ENCODE data around the gene DNMBP. TPM values are rescaled to one million over a fixed set of nuclear protein-coding genes. Genes with fewer than 3 reads are reported as not detected.

DNMBP gene
- total and polyA plus RNA-seq, 2 of the 4 experiments (the other 2 are of a cell fraction): 10.9 to 13.6 TPM

GRCh38 chr10:99859585-99859984, 150.2 kb downstream of the DNMBP start:
- H3K27me3 ChIP-seq (ENCODE audit: control insufficient read depth, insufficient read depth, low read length): peaks cover 2% of the 10 kb centered on the region
- H3K27ac ChIP-seq (ENCODE audit: insufficient read depth, low read length): no peak overlapping the region
- dilution Hi-C loops (cut with HindIII; ENCODE audit: low sequenced_read_pairs, unreplicated experiment): no loop called here
- intact Hi-C loops (cut with micrococcal nuclease): no loop called here
- no peak overlapping the region for H4K91ac ChIP-seq (ENCODE audit: insufficient read depth, low read depth, low read length)
- ChIA-PET CTCF (interaction anchor here (0.6 to 1.9 kb wide), 6 partner anchors 10 to 258 kb away, joined by 3 to 4 read pairs (median 4); no protein-coding TSS in a partner anchor), POLR2A (ENCODE audit: unreplicated experiment) (interaction anchor here (0.6 kb wide), 1 partner anchor 1202 kb away, joined by 15 read pairs; no protein-coding TSS in a partner anchor)
- no peak overlapping the region for H3K18ac ChIP-seq (ENCODE audit: low read depth, low read length)
- H2BK5ac ChIP-seq (ENCODE audit: low read depth, low read length, poor library complexity, severe bottlenecking): no peak overlapping the region
- DNase-seq (no peak), ATAC-seq (ENCODE audit: low read depth) (no peak)
- no peak overlapping the region for H3K14ac ChIP-seq (replicated peaks; ENCODE audit: low read depth, low read length)
- H2AFZ ChIP-seq (replicated peaks; ENCODE audit: low read length, poor library complexity): no peak overlapping the region
- H2AK5ac ChIP-seq (ENCODE audit: low read depth, low read length): no peak overlapping the region
- H2BK15ac ChIP-seq (ENCODE audit: low read depth, low read length): no peak overlapping the region
- WGBS, 2 experiments (ENCODE audit: extremely low coverage in 2 of 2, insufficient read length in 1 of 2): no CpG with 5 or more reads among the region's 5 CpGs
- H3K36me3 ChIP-seq (ENCODE audit: control insufficient read depth, insufficient read depth, low read length): no peaks in the 10 kb centered on the region
- no peak overlapping the region for H4K8ac ChIP-seq (ENCODE audit: low read depth in 2 of 2, low read length in 2 of 2)
- no peak overlapping the region for H3K4ac ChIP-seq (ENCODE audit: low read depth, low read length)
- H3K56ac ChIP-seq (ENCODE audit: extremely low read depth, insufficient read depth, low read length): no peak overlapping the region
- no TSS peak for BruUV-seq (replicated peaks)
- H2AK9ac ChIP-seq (replicated peaks; ENCODE audit: low read depth, low read length, poor library complexity): no peak overlapping the region
- H3K9me1 ChIP-seq (ENCODE audit: insufficient read depth, low read length): no peaks in the 10 kb centered on the region
- H3K4me2 ChIP-seq (ENCODE audit: low read depth, low read length): no peak overlapping the region
- no peak overlapping the region for H3K4me3 ChIP-seq (ENCODE audit: insufficient read depth, low read depth, low read length)
- H3K79me1 ChIP-seq (ENCODE audit: low read depth in 1 of 2, low read length in 2 of 2): no peaks in the 10 kb centered on the region
- H3K4me1 ChIP-seq (ENCODE audit: control insufficient read depth, insufficient read depth, low read length): no peaks in the 10 kb centered on the region; the same call in 1 of the 2 replicates
- no peak overlapping the region for H4K5ac ChIP-seq (ENCODE audit: low read depth, low read length)
- no peak for TF ChIP-seq RCOR1 (IDR thresholded peaks at IDR 0.05; ENCODE audit: insufficient replicate concordance, low read length)
- no peak for TF ChIP-seq FOS (IDR thresholded peaks at IDR 0.05; ENCODE audit: low read depth, low read length)
- no peak for TF ChIP-seq MXI1 (IDR thresholded peaks at IDR 0.05; ENCODE audit: borderline replicate concordance, low read depth, low read length)
- TF ChIP-seq RFX5 (IDR thresholded peaks at IDR 0.05; ENCODE audit: low read depth, low read length): no peak
- TF ChIP-seq MAZ (IDR thresholded peaks at IDR 0.05; ENCODE audit: borderline replicate concordance, low read depth, low read length): no peak
- 0 out of 2 replicates have a peak, but pooled peaks have one; percentile 9 for TF ChIP-seq SMC3 (IDR thresholded peaks at IDR 0.05; ENCODE audit: low read depth, low read length)
- no peak for TF ChIP-seq MAFK (IDR thresholded peaks at IDR 0.05; ENCODE audit: low read depth, low read length)
- peak; percentile 25; the same call in 1 of the 2 replicates for TF ChIP-seq CTCF (conservative IDR thresholded peaks at IDR 0.05; ENCODE audit: low read depth, low read length)
- no peak for TF ChIP-seq POLR2A (IDR thresholded peaks at IDR 0.05; ENCODE audit: low read depth, low read length)
- no peak for TF ChIP-seq CHD1 (IDR thresholded peaks at IDR 0.05; ENCODE audit: low read depth, low read length)
- 0 out of 2 replicates have a peak, but pooled peaks have one; percentile 15 for TF ChIP-seq RAD21 (IDR thresholded peaks at IDR 0.05; ENCODE audit: low read length)
- no peak for TF ChIP-seq BHLHE40 (IDR thresholded peaks at IDR 0.05; ENCODE audit: low read depth, low read length)
- no peak for TF ChIP-seq ELK1 (IDR thresholded peaks at IDR 0.05; ENCODE audit: borderline replicate concordance, low read depth, low read length)
- TF ChIP-seq CEBPB (IDR thresholded peaks at IDR 0.05; ENCODE audit: low read depth, low read length): no peak
- no peak for TF ChIP-seq USF2 (IDR thresholded peaks at IDR 0.05; ENCODE audit: low read depth, low read length)
- no peak for TF ChIP-seq NFE2L2 (IDR thresholded peaks at IDR 0.05; ENCODE audit: low read depth, low read length)
- no peak overlapping the region for H2BK120ac ChIP-seq (ENCODE audit: low read depth, low read length)
- in situ Hi-C loops (cut with MboI; ENCODE audit: low sequenced_read_pairs): no loop called here
- H2BK20ac ChIP-seq (ENCODE audit: low read depth, low read length): no peak overlapping the region
- no peaks in the 10 kb centered on the region for H3K9me3 ChIP-seq (ENCODE audit: control insufficient read depth, insufficient read depth, low read length)
- no peak overlapping the region for H3K9ac ChIP-seq (ENCODE audit: low read depth, low read length)
- no peaks in the 10 kb centered on the region for H4K20me1 ChIP-seq (ENCODE audit: insufficient read depth, low read length)
- H3K23ac ChIP-seq (ENCODE audit: low read depth, low read length): no peak overlapping the region
